Motor neuron (in vitro differentiated cells): ENCODE measurements around the gene PWWP2A. TPM values are rescaled to one million over a fixed set of nuclear protein-coding genes. Genes with fewer than 3 reads are reported as not detected.
"Not testable (repeated sequence)": the region's sequence is repeated elsewhere in the genome, so short reads cannot be mapped to it uniquely, and the experiment has no call there.

Source experiments
- ATAC-seq, 8 experiments: fragments of 200-7000 bp; cut with Tn5 transposase; replicated peaks in 6 of 8; 2 replicates each; pipeline ENCODE4 v1.8.0; 2021; ENCODE audit warnings: mild to moderate bottlenecking in 8 of 8, moderate library complexity in 8 of 8
- H3K27ac ChIP-seq, 2 donors: fragments of 250-450 bp; sonication (Bioruptor Pico); 2 replicates each; pipeline ENCODE4 v1.9.0; 2021; ENCODE audit warnings: antibody characterized with exemption in 2 of 2, mild to moderate bottlenecking in 2 of 2, moderate library complexity in 1 of 2
- H3K4me1 ChIP-seq, 2 donors: fragments of 250-450 bp; sonication (Bioruptor Pico); replicated peaks in 1 of 2; 2 replicates each; pipeline ENCODE4 v1.6.1; 2021; ENCODE audit warnings: antibody characterized with exemption in 2 of 2, mild to moderate bottlenecking in 2 of 2, moderate library complexity in 1 of 2
- H3K4me3 ChIP-seq, 5 donors: fragments of 250-450 bp; sonication (Bioruptor Pico); 2 replicates each; pipeline ENCODE4 v1.9.0; 2021; ENCODE audit warnings: antibody characterized with exemption in 5 of 5, mild to moderate bottlenecking in 5 of 5, moderate library complexity in 4 of 5
- WGBS, 10 experiments: fragments of 450-650 bp; shearing (Covaris generic); methylation state at CpG; one replicate each; pipeline ENCODE4 v1.0.0; 2022; 5-methylcytosine and 5-hydroxymethylcytosine counted together
- in situ Hi-C, 9 experiments: fragments of 400-800 bp; cut with MboI; loops; one replicate each; pipeline ENCODE4 v1.15.0; 2021; ENCODE audit warnings: low sequenced_read_pairs in 9 of 9, low pct_unique_long_range_greater_than_20kb in 2 of 9; ENCODE audit not compliant: unreplicated experiment in 9 of 9
- total RNA-seq, 8 experiments: library from RNA; unstranded; fragments of 300-600 nt; gene quantifications; 2 replicates each; pipeline versions ENCODE4 v1.2.3 to v1.2.4, GENCODE V29; 2022

Gene PWWP2A
- total RNA-seq, result 10 to 100 TPM; 10.6 to 27.8 (median 22.7) TPM

GRCh38 chr5:160119142-160119904 lies at the start of gene PWWP2A:
Gene PWWP2A, minus strand, starts transcription at chr5:160119450. Its CDS starts 62 bp downstream, at chr5:160119388.
- H3K27ac ChIP-seq, result peak within 1 kb of the TSS; percentile 92 to 95
- in situ Hi-C loops, result no loop called here
- H3K4me1 ChIP-seq, result peaks cover 4 to 7% of the 10 kb centered on the region in 2 donors
- WGBS, 10 experiments, result 0 to 7% (median 0%) methylated on average over 1 to 19 of the region's 55 CpGs; no CpG with 5 or more reads in 4 of the 10 experiments
- peak; percentile 89 to 96 (median 94) for ATAC-seq
- peak within 1 kb of the TSS; percentile 69 to 96 (median 77) for H3K4me3 ChIP-seq

GRCh38 chr5:160167624-160168165 lies 48.4 kb upstream of the PWWP2A start:
- no peak for ATAC-seq
- Histone ChIP-seq H3K4me3 (no peak overlapping the region), H3K4me1 (peaks cover 28 to 30% of the 10 kb centered on the region in 2 donors), H3K27ac (no peak overlapping the region)
- 33 to 100% (median 95%) methylated on average over 1 to 3 of the region's 3 CpGs; no CpG with 5 or more reads in 2 of the 10 experiments for WGBS, 10 experiments
- in situ Hi-C loops, result no loop called here

GRCh38 chr5:160166973-160167623 lies 47.8 kb upstream of the PWWP2A start:
- ATAC-seq, result no peak
- H3K27ac ChIP-seq, result no peak overlapping the region

GRCh38 chr5:160166069-160166972 lies 47.1 kb upstream of the PWWP2A start:
- Histone ChIP-seq H3K4me3 (no peak overlapping the region), H3K4me1 (peaks cover 22 to 27% of the 10 kb centered on the region in 2 donors), H3K27ac (no peak overlapping the region)
- in situ Hi-C loops, result no loop called here
- WGBS, 10 experiments, result 25 to 100% (median 70%) methylated on average over 1 to 5 of the region's 5 CpGs
- no peak for ATAC-seq

More at GRCh38 chr5:160166973-160167623, 47.8 kb upstream of the PWWP2A start:
- H3K4me3 ChIP-seq, result no peak overlapping the region
- in situ Hi-C loops, result no loop called here
- WGBS, 10 experiments, result 58 to 100% (median 80%) methylated on average over 1 to 8 of the region's 10 CpGs; no CpG with 5 or more reads in 1 of the 10 experiments
- peaks cover 28 to 30% of the 10 kb centered on the region in 2 donors for H3K4me1 ChIP-seq

GRCh38 chr5:160165137-160166068 lies 46.2 kb upstream of the PWWP2A start:
- peak; percentile 85 to 97 (median 92) for ATAC-seq

GRCh38 chr5:160162910-160163309 lies 43.7 kb upstream of the PWWP2A start:
- no peak for ATAC-seq
- WGBS, 10 experiments, result 93 to 100% (median 98%) methylated on average over 1 to 4 of the region's 7 CpGs; no CpG with 5 or more reads in 6 of the 10 experiments

More at GRCh38 chr5:160165137-160166068, 46.2 kb upstream of the PWWP2A start:
- in situ Hi-C loops, result no loop called here
- Histone ChIP-seq H3K4me1 (peaks cover 24 to 29% of the 10 kb centered on the region in 2 donors), H3K27ac (peak overlapping the region; percentile 14 to 73), H3K4me3 (no peak overlapping the region)
- whole genome bisulfite sequencing, 10 experiments, result 0 to 82% (median 31%) methylated on average over 1 to 6 of the region's 15 CpGs; no CpG with 5 or more reads in 4 of the 10 experiments

GRCh38 chr5:160161626-160162025 lies 42.4 kb upstream of the PWWP2A start:
- Histone ChIP-seq H3K27ac (no peak overlapping the region), H3K4me1 (peaks cover 27 to 28% of the 10 kb centered on the region in 2 donors), H3K4me3 (no peak overlapping the region)
- 93 to 100% (median 100%) methylated on average over 1 to 5 of the region's 6 CpGs; no CpG with 5 or more reads in 2 of the 10 experiments for WGBS, 10 experiments
- in situ Hi-C loops, result no loop called here
- no peak for ATAC-seq

More at GRCh38 chr5:160162910-160163309, 43.7 kb upstream of the PWWP2A start:
- Histone ChIP-seq H3K4me3 (no peak overlapping the region), H3K27ac (no peak overlapping the region), H3K4me1 (peaks cover 29 to 33% of the 10 kb centered on the region in 2 donors)
- in situ Hi-C loops, result no loop called here

GRCh38 chr5:160160875-160161274 lies 41.6 kb upstream of the PWWP2A start:
- ATAC-seq, in situ Hi-C loops, H3K27ac ChIP-seq, H3K4me3 ChIP-seq: not testable (repeated sequence)
- WGBS, 10 experiments, result 60 to 100% (median 86%) methylated on average over 2 to 3 of the region's 3 CpGs; no CpG with 5 or more reads in 4 of the 10 experiments
- peaks cover 19 to 22% of the 10 kb centered on the region in 2 donors for H3K4me1 ChIP-seq

- in situ Hi-C loops, result no loop called here
- peak in 2 of 8 experiments; percentile 30 to 37 for ATAC-seq
Measured at GRCh38 chr5:160159991-160160792, 40.9 kb upstream of the PWWP2A start.

GRCh38 chr5:160158087-160158486 lies 38.8 kb upstream of the PWWP2A start:
- ATAC-seq, result no peak
- no peak overlapping the region for H3K27ac ChIP-seq
- 77 to 100% (median 88%) methylated on average over 1 to 9 of the region's 9 CpGs; no CpG with 5 or more reads in 4 of the 10 experiments for WGBS, 10 experiments
- peaks cover 7 to 8% of the 10 kb centered on the region in 2 donors for H3K4me1 ChIP-seq
- in situ Hi-C loops, result no loop called here
- no peak overlapping the region for H3K4me3 ChIP-seq

More at GRCh38 chr5:160159991-160160792, 40.9 kb upstream of the PWWP2A start:
- Histone ChIP-seq H3K4me1 (peaks cover 13 to 15% of the 10 kb centered on the region in 2 donors), H3K27ac (no peak overlapping the region), H3K4me3 (no peak overlapping the region)
- WGBS, 10 experiments, result 27 to 100% (median 64%) methylated on average over 1 to 10 of the region's 19 CpGs; no CpG with 5 or more reads in 1 of the 10 experiments
